ENCODE measurements around the gene MYO5A.

The MYO5A gene

DNA sequence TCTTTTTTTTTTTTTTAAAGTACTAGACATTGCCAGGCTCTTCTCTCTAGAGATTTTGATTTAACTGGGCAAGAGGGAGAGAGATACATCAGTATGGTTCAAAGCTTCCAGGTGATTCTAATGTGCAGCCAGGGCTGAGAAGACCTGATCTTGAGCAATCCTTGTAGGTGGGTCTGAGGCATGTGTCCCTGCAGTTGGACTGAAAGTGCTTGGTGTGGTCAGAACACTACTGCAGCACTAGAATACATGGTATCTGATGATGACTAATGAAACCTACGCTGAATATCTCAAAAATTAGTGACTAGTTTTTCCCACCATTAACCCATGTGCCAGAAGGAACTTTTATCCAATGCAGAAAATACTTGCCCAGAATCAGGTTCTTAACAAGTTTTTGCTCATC is 198.7 kb downstream of the MYO5A start:
- TF ChIP-seq EZH2 (IDR thresholded peaks at IDR 0.05; ENCODE audit: borderline replicate concordance, low read length): no peak
- TF ChIP-seq, protein P1, sequence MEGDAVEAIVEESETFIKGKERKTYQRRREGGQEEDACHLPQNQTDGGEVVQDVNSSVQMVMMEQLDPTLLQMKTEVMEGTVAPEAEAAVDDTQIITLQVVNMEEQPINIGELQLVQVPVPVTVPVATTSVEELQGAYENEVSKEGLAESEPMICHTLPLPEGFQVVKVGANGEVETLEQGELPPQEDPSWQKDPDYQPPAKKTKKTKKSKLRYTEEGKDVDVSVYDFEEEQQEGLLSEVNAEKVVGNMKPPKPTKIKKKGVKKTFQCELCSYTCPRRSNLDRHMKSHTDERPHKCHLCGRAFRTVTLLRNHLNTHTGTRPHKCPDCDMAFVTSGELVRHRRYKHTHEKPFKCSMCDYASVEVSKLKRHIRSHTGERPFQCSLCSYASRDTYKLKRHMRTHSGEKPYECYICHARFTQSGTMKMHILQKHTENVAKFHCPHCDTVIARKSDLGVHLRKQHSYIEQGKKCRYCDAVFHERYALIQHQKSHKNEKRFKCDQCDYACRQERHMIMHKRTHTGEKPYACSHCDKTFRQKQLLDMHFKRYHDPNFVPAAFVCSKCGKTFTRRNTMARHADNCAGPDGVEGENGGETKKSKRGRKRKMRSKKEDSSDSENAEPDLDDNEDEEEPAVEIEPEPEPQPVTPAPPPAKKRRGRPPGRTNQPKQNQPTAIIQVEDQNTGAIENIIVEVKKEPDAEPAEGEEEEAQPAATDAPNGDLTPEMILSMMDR (IDR thresholded peaks at IDR 0.05; ENCODE audit: low read length): no peak
- Histone ChIP-seq H2AFZ (ENCODE audit: low read length) (no peak overlapping the region), H3K9ac (ENCODE audit: low read length) (no peak overlapping the region), H3K9me2 (ENCODE audit: low read depth, low read length) (no peaks in the 10 kb centered on the region), H3K4me2 (ENCODE audit: low read length) (no peak overlapping the region), H3K27me3 (ENCODE audit: insufficient read depth, low read length) (no peaks in the 10 kb centered on the region), H3K4me3 (ENCODE audit: low read depth, low read length, poor library complexity, severe bottlenecking) (no peak overlapping the region), H3K79me2 (ENCODE audit: insufficient read depth, low read length) (no peaks in the 10 kb centered on the region), H3K36me3 (ENCODE audit: insufficient read depth, low read length) (peaks cover 13% of the 10 kb centered on the region; the same call in 1 of the 2 replicates), H3K9me3 (ENCODE audit: low read length) (no peaks in the 10 kb centered on the region), H3F3A (ENCODE audit: insufficient read depth, low read length) (no peaks in the 10 kb centered on the region), H4K20me1 (ENCODE audit: insufficient read depth, low read length) (no peaks in the 10 kb centered on the region), H3K27ac (ENCODE audit: low read depth, low read length, poor library complexity, severe bottlenecking) (no peak overlapping the region), H3K4me1 (ENCODE audit: insufficient read depth, low read length, severe bottlenecking) (peaks cover 13% of the 10 kb centered on the region)

DNA sequence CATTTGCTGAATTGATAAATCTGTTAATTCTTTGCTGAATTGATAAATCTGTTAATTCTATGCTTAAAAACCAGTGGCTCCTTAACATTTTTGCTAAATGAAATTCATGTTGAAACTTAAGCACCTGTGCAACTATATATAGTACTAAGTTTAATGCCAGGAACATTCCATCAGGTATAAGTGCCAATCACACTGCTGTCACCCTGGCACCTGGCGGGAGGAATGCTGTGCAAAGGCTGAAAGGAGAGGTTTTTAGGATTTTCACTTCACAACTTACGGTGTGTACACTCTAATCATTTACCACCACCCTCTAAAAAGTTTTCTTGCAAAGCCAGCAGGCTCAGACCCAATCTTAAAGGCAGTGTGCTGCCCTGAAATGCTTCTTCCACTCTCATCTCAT is 199.5 kb downstream of the MYO5A start:
- TF ChIP-seq, protein P1 (IDR thresholded peaks at IDR 0.05; ENCODE audit: low read length): no peak
- no peak for TF ChIP-seq EZH2 (IDR thresholded peaks at IDR 0.05; ENCODE audit: borderline replicate concordance, low read length)
- Histone ChIP-seq H3K9me2 (ENCODE audit: low read depth, low read length) (no peaks in the 10 kb centered on the region), H3K9me3 (ENCODE audit: low read length) (no peaks in the 10 kb centered on the region), H2AFZ (ENCODE audit: low read length) (no peak overlapping the region), H3K4me1 (ENCODE audit: insufficient read depth, low read length, severe bottlenecking) (peaks cover 13% of the 10 kb centered on the region), H3K9ac (ENCODE audit: low read length) (no peak overlapping the region), H4K20me1 (ENCODE audit: insufficient read depth, low read length) (no peaks in the 10 kb centered on the region), H3K4me2 (ENCODE audit: low read length) (no peak overlapping the region), H3K4me3 (ENCODE audit: low read depth, low read length, poor library complexity, severe bottlenecking) (no peak overlapping the region), H3K27me3 (ENCODE audit: insufficient read depth, low read length) (no peaks in the 10 kb centered on the region), H3K27ac (ENCODE audit: low read depth, low read length, poor library complexity, severe bottlenecking) (no peak overlapping the region), H3K36me3 (ENCODE audit: insufficient read depth, low read length) (peaks cover 13% of the 10 kb centered on the region; the same call in 1 of the 2 replicates), H3F3A (ENCODE audit: insufficient read depth, low read length) (no peaks in the 10 kb centered on the region), H3K79me2 (ENCODE audit: insufficient read depth, low read length) (no peaks in the 10 kb centered on the region)

DNA sequence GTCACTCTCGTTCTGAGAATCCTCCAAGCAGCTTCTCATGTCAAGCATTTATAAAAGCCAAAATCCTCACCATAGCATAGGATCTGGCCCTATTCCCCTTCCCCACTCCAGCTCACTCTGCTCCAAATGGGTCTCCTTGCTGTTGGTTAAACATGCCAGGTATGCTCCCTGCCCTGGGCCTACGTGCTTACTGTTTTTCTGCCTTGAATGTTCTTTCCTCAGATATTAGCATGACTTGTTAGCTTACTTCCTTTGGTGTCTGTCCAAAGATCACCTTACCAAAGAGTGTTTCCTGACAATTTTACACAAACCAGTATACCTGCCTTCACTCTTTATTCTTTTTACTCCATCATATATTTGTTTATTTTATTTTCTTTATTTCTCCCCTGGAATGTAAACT is 200.0 kb downstream of the MYO5A start:
- H3K4me1 ChIP-seq (ENCODE audit: insufficient read depth, low read length, severe bottlenecking): peaks cover 13% of the 10 kb centered on the region
- no peak overlapping the region for H3K4me2 ChIP-seq (ENCODE audit: low read length)
- no peak overlapping the region for H2AFZ ChIP-seq (ENCODE audit: low read length)
- no peaks in the 10 kb centered on the region for H3K9me3 ChIP-seq (ENCODE audit: low read length)
- H3K79me2 ChIP-seq (ENCODE audit: insufficient read depth, low read length): no peaks in the 10 kb centered on the region
- peaks cover 13% of the 10 kb centered on the region; the same call in 1 of the 2 replicates for H3K36me3 ChIP-seq (ENCODE audit: insufficient read depth, low read length)
- H3F3A ChIP-seq (ENCODE audit: insufficient read depth, low read length): no peaks in the 10 kb centered on the region
- no peak for TF ChIP-seq EZH2 (IDR thresholded peaks at IDR 0.05; ENCODE audit: borderline replicate concordance, low read length)
- TF ChIP-seq, protein P1 (IDR thresholded peaks at IDR 0.05; ENCODE audit: low read length): no peak
- H4K20me1 ChIP-seq (ENCODE audit: insufficient read depth, low read length): no peaks in the 10 kb centered on the region
- H3K27me3 ChIP-seq (ENCODE audit: insufficient read depth, low read length): no peaks in the 10 kb centered on the region
- H3K27ac ChIP-seq (ENCODE audit: low read depth, low read length, poor library complexity, severe bottlenecking): no peak overlapping the region
- no peak overlapping the region for H3K4me3 ChIP-seq (ENCODE audit: low read depth, low read length, poor library complexity, severe bottlenecking)
- H3K9ac ChIP-seq (ENCODE audit: low read length): no peak overlapping the region
- H3K9me2 ChIP-seq (ENCODE audit: low read depth, low read length): no peaks in the 10 kb centered on the region
